ENCODE results near the gene POLR1A. TPM values are rescaled to one million over a fixed set of nuclear protein-coding genes. Genes with fewer than 3 reads are reported as not detected.

Gene POLR1A
- total and polyA plus RNA-seq, 4 donors = 5.5 to 39.1 (median 9.7) TPM

- H3K9ac ChIP-seq (ENCODE audit: insufficient read depth in 1 of 2, low read length in 2 of 2) = no peak overlapping the region
- H3K27ac ChIP-seq (ENCODE audit: low read depth in 1 of 2, low read length in 1 of 2) = no peak overlapping the region
- DNase-seq = no peak
- no peaks in the 10 kb centered on the region for H3K36me3 ChIP-seq (ENCODE audit: control insufficient read depth in 4 of 4, insufficient read depth in 4 of 4, low read length in 4 of 4)
- TF ChIP-seq CTCF (IDR thresholded peaks at IDR 0.05; ENCODE audit: control extremely low read depth, extremely low read depth) = no peak
- ATAC-seq (ENCODE audit: insufficient read depth, low FRiP score) = no peak
- WGBS, 2 donors = 78 to 87% methylated on average over 9 of the region's 9 CpGs
- H3K4me3 ChIP-seq = no peak overlapping the region
- H3K4me1 ChIP-seq (ENCODE audit: control insufficient read depth in 5 of 5, insufficient read depth in 5 of 5, low read length in 5 of 5) = no peaks in the 10 kb centered on the region
- H3K9me3 ChIP-seq (ENCODE audit: control insufficient read depth in 4 of 4, insufficient read depth in 3 of 4, low read length in 3 of 4) = peaks cover 0 to 5% (median under 1%) of the 10 kb centered on the region in 4 donors
- H3K27me3 ChIP-seq (ENCODE audit: control insufficient read depth in 3 of 3, insufficient read depth in 3 of 3, low read length in 2 of 3) = no peaks in the 10 kb centered on the region
Observed at GRCh38 chr2:86011449-86011941, 94.2 kb downstream of the POLR1A start.

- Histone ChIP-seq H3K4me3 (no peak overlapping the region), H3K36me3 (ENCODE audit: control insufficient read depth in 4 of 4, insufficient read depth in 4 of 4, low read length in 4 of 4) (no peaks in the 10 kb centered on the region), H3K9ac (ENCODE audit: insufficient read depth in 1 of 2, low read length in 2 of 2) (no peak overlapping the region), H3K9me3 (ENCODE audit: control insufficient read depth in 4 of 4, insufficient read depth in 3 of 4, low read length in 3 of 4) (peaks cover 2 to 7% (median 3%) of the 10 kb centered on the region in 4 donors), H3K4me1 (ENCODE audit: control insufficient read depth in 5 of 5, insufficient read depth in 5 of 5, low read length in 5 of 5) (no peaks in the 10 kb centered on the region), H3K27ac (ENCODE audit: low read depth in 1 of 2, low read length in 1 of 2) (no peak overlapping the region), H3K27me3 (ENCODE audit: control insufficient read depth in 3 of 3, insufficient read depth in 3 of 3, low read length in 2 of 3) (no peaks in the 10 kb centered on the region)
- ATAC-seq (ENCODE audit: insufficient read depth, low FRiP score) (no peak), DNase-seq (no peak)
- TF ChIP-seq CTCF (IDR thresholded peaks at IDR 0.05; ENCODE audit: control extremely low read depth, extremely low read depth) = no peak
Observed at GRCh38 chr2:86010083-86010482, 95.6 kb downstream of the POLR1A start.

- no peaks in the 10 kb centered on the region for H3K36me3 ChIP-seq (ENCODE audit: control insufficient read depth in 4 of 4, insufficient read depth in 4 of 4, low read length in 4 of 4)
- 81 to 91% methylated on average over 2 of the region's 2 CpGs for WGBS, 2 donors
- peaks cover 3 to 4% (median 3%) of the 10 kb centered on the region in 4 donors for H3K9me3 ChIP-seq (ENCODE audit: control insufficient read depth in 4 of 4, insufficient read depth in 3 of 4, low read length in 3 of 4)
- DNase-seq (no peak), ATAC-seq (ENCODE audit: insufficient read depth, low FRiP score) (no peak)
- H3K4me1 ChIP-seq (ENCODE audit: control insufficient read depth in 5 of 5, insufficient read depth in 5 of 5, low read length in 5 of 5) = peaks cover 0 to 2% (median 0%) of the 10 kb centered on the region in 5 donors
- no peaks in the 10 kb centered on the region for H3K27me3 ChIP-seq (ENCODE audit: control insufficient read depth in 3 of 3, insufficient read depth in 3 of 3, low read length in 2 of 3)
- no peak overlapping the region for H3K9ac ChIP-seq (ENCODE audit: insufficient read depth in 1 of 2, low read length in 2 of 2)
- no peak overlapping the region for H3K27ac ChIP-seq (ENCODE audit: low read depth in 1 of 2, low read length in 1 of 2)
- H3K4me3 ChIP-seq = no peak overlapping the region
- TF ChIP-seq CTCF (IDR thresholded peaks at IDR 0.05; ENCODE audit: control extremely low read depth, extremely low read depth) = no peak
Observed at GRCh38 chr2:86006524-86006923, 99.2 kb downstream of the POLR1A start.

GRCh38 chr2:86003967-86004366 lies 101.7 kb downstream of the POLR1A start:
- DNase-seq = no peak
- no peak for TF ChIP-seq CTCF (IDR thresholded peaks at IDR 0.05; ENCODE audit: control extremely low read depth, extremely low read depth)
- ATAC-seq (ENCODE audit: insufficient read depth, low FRiP score) = no peak
- H3K27ac ChIP-seq (ENCODE audit: low read depth in 1 of 2, low read length in 1 of 2) = no peak overlapping the region
- H3K9ac ChIP-seq (ENCODE audit: insufficient read depth in 1 of 2, low read length in 2 of 2) = no peak overlapping the region
- H3K4me3 ChIP-seq = no peak overlapping the region
- H3K36me3 ChIP-seq (ENCODE audit: control insufficient read depth in 4 of 4, insufficient read depth in 4 of 4, low read length in 4 of 4) = no peaks in the 10 kb centered on the region
- peaks cover 3 to 7% (median 3%) of the 10 kb centered on the region in 4 donors for H3K9me3 ChIP-seq (ENCODE audit: control insufficient read depth in 4 of 4, insufficient read depth in 3 of 4, low read length in 3 of 4)
- no peaks in the 10 kb centered on the region for H3K27me3 ChIP-seq (ENCODE audit: control insufficient read depth in 3 of 3, insufficient read depth in 3 of 3, low read length in 2 of 3)
- WGBS, 2 donors = 80 to 85% methylated on average over 3 of the region's 3 CpGs
- H3K4me1 ChIP-seq (ENCODE audit: control insufficient read depth in 5 of 5, insufficient read depth in 5 of 5, low read length in 5 of 5) = peaks cover 0 to 24% (median 6%) of the 10 kb centered on the region in 5 donors

All from lung (tissue), 12 donors.